Neural progenitor cell (in vitro differentiated cells): ENCODE measurements around the gene IFITM5. TPM values are rescaled to one million over a fixed set of nuclear protein-coding genes. Genes with fewer than 3 reads are reported as not detected.
A peak's percentile ranks its signal among the peaks of the same experiment; 100 is the strongest.

Source experiments
- DNase-seq: peaks from one replicate; pipeline ENCODE4 v3.0.0-alpha.2; 2016; ENCODE audit warnings: low spot score
- H2AFZ ChIP-seq: fragments of 200-600 bp; sonication (generic); replicated peaks from 2 replicates; pipeline ENCODE4 v1.6.1; 2016; ENCODE audit warnings: antibody characterized with exemption
- H3F3A ChIP-seq: fragments of 200-600 bp; sonication (generic); 2 replicates; pipeline ENCODE4 v1.6.1; 2016; ENCODE audit warnings: antibody characterized with exemption, low read depth
- H3K27ac ChIP-seq: fragments of 200-600 bp; sonication (generic); 2 replicates; pipeline ENCODE4 v1.5.1; 2016; ENCODE audit warnings: mild to moderate bottlenecking
- H3K27me3 ChIP-seq: fragments of 200-600 bp; sonication (generic); 2 replicates; pipeline ENCODE4 v1.6.1; 2016; ENCODE audit warnings: mild to moderate bottlenecking, moderate library complexity
- H3K36me3 ChIP-seq: fragments of 200-600 bp; sonication (generic); 2 replicates; pipeline ENCODE4 v1.5.1; 2016
- H3K4me1 ChIP-seq: fragments of 200-600 bp; sonication (generic); 2 replicates; pipeline ENCODE4 v1.6.1; 2016; ENCODE audit warnings: mixed run types
- H3K4me2 ChIP-seq: fragments of 200-600 bp; sonication (generic); 2 replicates; pipeline ENCODE4 v1.6.1; 2016
- H3K4me3 ChIP-seq: fragments of 200-600 bp; sonication (generic); 2 replicates; pipeline ENCODE4 v1.5.1; 2016
- H3K79me2 ChIP-seq: fragments of 200-600 bp; sonication (generic); 2 replicates; pipeline ENCODE4 v1.6.1; 2016; ENCODE audit warnings: low read depth
- H3K9ac ChIP-seq: fragments of 200-600 bp; sonication (generic); 2 replicates; pipeline ENCODE4 v1.6.1; 2016
- H3K9me3 ChIP-seq: fragments of 200-600 bp; sonication (generic); 2 replicates; pipeline ENCODE4 v1.5.1; 2016; ENCODE audit warnings: low read depth
- H4K20me1 ChIP-seq: fragments of 200-600 bp; sonication (generic); 2 replicates; pipeline ENCODE4 v1.6.1; 2016; ENCODE audit warnings: low read depth
- H3K27ac Mint-ChIP-seq: 3 replicates; pipeline ENCODE4 v1.8.0; 2021; ENCODE audit warnings: mixed read lengths
- H3K27me3 Mint-ChIP-seq: 2 replicates; pipeline ENCODE4 v1.8.0; 2022; ENCODE audit warnings: low read depth, mild to moderate bottlenecking, inconsistent platforms, moderate library complexity, mixed read lengths; ENCODE audit not compliant: insufficient read depth
- H3K36me3 Mint-ChIP-seq: 3 replicates; pipeline ENCODE4 v1.8.0; 2021; ENCODE audit warnings: mixed read lengths
- H3K4me1 Mint-ChIP-seq: 3 replicates; pipeline ENCODE4 v1.8.0; 2021; ENCODE audit warnings: mixed read lengths
- H3K4me3 Mint-ChIP-seq: 3 replicates; pipeline ENCODE4 v1.8.0; 2021; ENCODE audit warnings: mild to moderate bottlenecking, moderate library complexity, mixed read lengths
- H3K9me3 Mint-ChIP-seq: 3 replicates; pipeline ENCODE4 v1.8.0; 2020; ENCODE audit warnings: mixed read lengths
- CTCF ChIP-seq: fragments of 200-600 bp; sonication (generic); IDR thresholded peaks from 2 replicates; pipeline ENCODE4 v1.5.1; 2017; ENCODE audit warnings: antibody characterized with exemption, mild to moderate bottlenecking
- EZH2 ChIP-seq: fragments of 200-600 bp; sonication (generic); IDR thresholded peaks from 2 replicates; pipeline ENCODE4 v1.6.1; 2017; ENCODE audit warnings: antibody characterized with exemption, mild to moderate bottlenecking, moderate library complexity
- EZH2phosphoT487 ChIP-seq: fragments of 200-600 bp; sonication (generic); IDR thresholded peaks from 2 replicates; pipeline ENCODE4 v1.6.1; 2017; ENCODE audit warnings: antibody characterized with exemption
- total RNA-seq: library from RNA; depleted of rRNA; stranded (reverse); fragments of >200 nt; gene quantifications from 2 replicates; pipeline ENCODE4 v1.2.3, GENCODE V29; 2015; ENCODE audit warnings: low replicate concordance

IFITM5 gene
- total RNA-seq, 1 donor from 2014 or later, result not detected

- H3K27ac Mint-ChIP-seq, result no peak overlapping the region
- peaks cover 19% of the 10 kb centered on the region for H3K9me3 Mint-ChIP-seq
- Histone ChIP-seq H3K27ac (no peak overlapping the region), H3K4me2 (no peak overlapping the region), H3F3A (peaks cover 9% of the 10 kb centered on the region), H3K27me3 (no peaks in the 10 kb centered on the region), H3K36me3 (no peaks in the 10 kb centered on the region), H2AFZ (no peak overlapping the region), H3K79me2 (no peaks in the 10 kb centered on the region), H4K20me1 (no peaks in the 10 kb centered on the region), H3K4me1 (peaks cover 10% of the 10 kb centered on the region), H3K9me3 (no peaks in the 10 kb centered on the region), H3K9ac (no peak overlapping the region), H3K4me3 (no peak overlapping the region)
- H3K4me3 Mint-ChIP-seq, result peak overlapping the region; percentile 50
- peaks cover 43% of the 10 kb centered on the region for H3K4me1 Mint-ChIP-seq
- peaks cover 6% of the 10 kb centered on the region for H3K27me3 Mint-ChIP-seq
- peaks cover 4% of the 10 kb centered on the region for H3K36me3 Mint-ChIP-seq
- TF ChIP-seq CTCF (no peak), EZH2 (no peak), EZH2phosphoT487 (no peak)
- DNase-seq, result no peak
Measured at GRCh38 chr11:327581-327923, 28.2 kb upstream of the IFITM5 start.

GRCh38 chr11:326842-327580 lies 27.7 kb upstream of the IFITM5 start:
- H4K20me1 ChIP-seq, result no peaks in the 10 kb centered on the region
- H3K36me3 ChIP-seq, result no peaks in the 10 kb centered on the region
- H3K9me3 ChIP-seq, result no peaks in the 10 kb centered on the region
- Mint-ChIP-seq H3K27me3 (peaks cover 3% of the 10 kb centered on the region), H3K4me3 (peak overlapping the region; percentile 50), H3K27ac (peak overlapping the region; percentile 96), H3K9me3 (peaks cover 16% of the 10 kb centered on the region), H3K36me3 (peaks cover 2% of the 10 kb centered on the region), H3K4me1 (peaks cover 41% of the 10 kb centered on the region)
- TF ChIP-seq CTCF, result no peak
- TF ChIP-seq EZH2, result no peak
- no peak for TF ChIP-seq EZH2phosphoT487
- no peak for DNase-seq
- no peak overlapping the region for H3K27ac ChIP-seq
- no peaks in the 10 kb centered on the region for H3K79me2 ChIP-seq
- H3K4me1 ChIP-seq, result peaks cover 10% of the 10 kb centered on the region
- peaks cover 9% of the 10 kb centered on the region for H3F3A ChIP-seq
- no peak overlapping the region for H2AFZ ChIP-seq
- H3K27me3 ChIP-seq, result no peaks in the 10 kb centered on the region
- H3K4me3 ChIP-seq, result no peak overlapping the region
- no peak overlapping the region for H3K4me2 ChIP-seq
- no peak overlapping the region for H3K9ac ChIP-seq

GRCh38 chr11:326592-326841 lies 27.2 kb upstream of the IFITM5 start:
- H3K79me2 ChIP-seq, result no peaks in the 10 kb centered on the region
- Mint-ChIP-seq H3K27ac (peak overlapping the region; percentile 96), H3K27me3 (no peaks in the 10 kb centered on the region), H3K36me3 (no peaks in the 10 kb centered on the region), H3K9me3 (peaks cover 14% of the 10 kb centered on the region), H3K4me1 (peaks cover 38% of the 10 kb centered on the region), H3K4me3 (no peak overlapping the region)
- no peaks in the 10 kb centered on the region for H3K27me3 ChIP-seq
- H3K4me3 ChIP-seq, result no peak overlapping the region
- H3K9ac ChIP-seq, result no peak overlapping the region
- no peaks in the 10 kb centered on the region for H3K36me3 ChIP-seq
- DNase-seq, result no peak
- TF ChIP-seq EZH2phosphoT487, result no peak
- no peak for TF ChIP-seq CTCF
- no peak for TF ChIP-seq EZH2
- H3K4me1 ChIP-seq, result peaks cover 10% of the 10 kb centered on the region
- H3F3A ChIP-seq, result peaks cover 9% of the 10 kb centered on the region
- no peak overlapping the region for H2AFZ ChIP-seq
- H3K27ac ChIP-seq, result no peak overlapping the region
- no peaks in the 10 kb centered on the region for H4K20me1 ChIP-seq
- H3K9me3 ChIP-seq, result no peaks in the 10 kb centered on the region
- no peak overlapping the region for H3K4me2 ChIP-seq
